HG03139 (cell line): ENCODE results near the gene DYNLL2.
"Not testable (repeated sequence)": the region's sequence is repeated elsewhere in the genome, so short reads cannot be mapped to it uniquely, and the experiment has no call there.

Source experiments
- ATAC-seq: cut with Tn5 transposase; IDR thresholded peaks from one replicate; pipeline ENCODE4 v1.9.1; 2021; ENCODE audit not compliant: unreplicated experiment

The DYNLL2 gene

GRCh38 chr17:58100506-58100905, 17.3 kb downstream of the DYNLL2 start:
- no peak for ATAC-seq

DNA sequence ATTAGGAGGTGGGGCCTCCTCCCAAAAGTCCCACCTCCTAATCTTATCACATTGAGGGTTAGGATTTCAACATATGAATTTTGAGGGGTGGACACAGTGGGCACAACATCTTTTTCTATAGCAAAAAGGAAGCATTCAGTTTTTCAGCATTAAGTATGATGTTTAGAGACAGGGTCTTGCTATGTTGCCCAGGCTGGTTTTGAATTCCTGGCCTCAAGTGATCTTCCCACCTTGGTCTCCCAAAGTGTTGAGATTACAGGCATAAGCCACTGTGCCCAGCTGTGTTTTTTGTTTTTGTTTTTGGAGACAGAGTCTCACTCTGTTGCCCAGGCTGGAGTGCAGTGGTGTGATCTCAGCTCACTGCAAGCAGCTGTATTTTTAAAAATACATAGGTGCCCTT, 18.7 kb downstream of the DYNLL2 start:
- not testable (repeated sequence) for ATAC-seq

DNA sequence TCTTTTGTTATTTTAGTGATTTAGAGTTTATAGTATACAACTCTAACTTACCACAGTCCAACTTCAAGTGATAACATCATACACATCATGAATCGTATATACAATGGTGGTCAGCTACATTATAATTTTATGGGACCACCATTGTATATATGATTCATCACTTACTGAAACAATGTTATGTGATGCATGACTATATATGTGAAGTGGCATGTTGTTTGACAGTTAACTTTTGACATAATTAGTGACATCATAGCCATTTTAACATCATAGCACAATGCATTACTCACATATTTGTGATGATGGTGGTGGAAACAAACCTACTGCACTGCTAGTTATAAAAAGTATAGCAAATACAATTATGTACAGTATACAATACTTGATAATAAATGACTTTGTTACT, 21.9 kb downstream of the DYNLL2 start:
- no peak for ATAC-seq

DNA sequence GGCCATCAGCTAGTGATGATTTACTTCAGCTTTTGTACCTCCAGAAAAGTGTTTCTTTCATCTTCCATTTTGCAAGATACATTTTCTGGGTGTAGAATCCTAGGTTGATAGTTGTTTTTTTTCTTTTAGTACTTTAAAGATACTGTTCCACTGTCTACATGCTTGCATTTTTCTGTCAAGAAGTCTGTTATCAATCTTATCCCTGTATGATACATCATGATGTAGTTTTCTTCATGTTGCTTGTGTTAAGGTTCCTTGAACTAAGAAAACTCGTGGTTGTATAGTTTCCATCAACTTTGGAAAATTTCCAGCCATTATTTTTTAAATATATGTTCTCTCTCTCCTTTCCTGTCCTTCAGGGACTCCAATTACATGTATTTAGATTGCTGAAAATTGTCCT, 24.1 kb downstream of the DYNLL2 start:
- no peak for ATAC-seq

DNA sequence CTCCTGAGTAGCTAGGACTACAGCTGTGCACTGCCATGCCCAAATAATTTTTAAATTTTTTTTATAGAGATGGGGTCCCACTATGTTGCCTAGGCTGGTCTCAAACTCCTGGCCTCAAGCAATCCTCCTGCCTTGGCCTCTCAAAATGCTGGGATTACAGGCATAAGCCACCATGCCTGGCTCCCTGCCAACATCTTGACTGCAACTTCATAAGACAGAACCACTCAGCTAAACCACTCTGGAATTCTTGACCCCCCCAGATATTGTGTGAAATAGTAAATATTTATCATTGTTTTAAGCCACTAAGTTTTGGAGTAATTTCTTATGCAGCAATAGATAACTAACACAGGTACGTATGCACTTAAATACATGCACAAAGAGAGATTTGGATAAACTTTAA, 26.0 kb downstream of the DYNLL2 start:
- no peak for ATAC-seq

DNA sequence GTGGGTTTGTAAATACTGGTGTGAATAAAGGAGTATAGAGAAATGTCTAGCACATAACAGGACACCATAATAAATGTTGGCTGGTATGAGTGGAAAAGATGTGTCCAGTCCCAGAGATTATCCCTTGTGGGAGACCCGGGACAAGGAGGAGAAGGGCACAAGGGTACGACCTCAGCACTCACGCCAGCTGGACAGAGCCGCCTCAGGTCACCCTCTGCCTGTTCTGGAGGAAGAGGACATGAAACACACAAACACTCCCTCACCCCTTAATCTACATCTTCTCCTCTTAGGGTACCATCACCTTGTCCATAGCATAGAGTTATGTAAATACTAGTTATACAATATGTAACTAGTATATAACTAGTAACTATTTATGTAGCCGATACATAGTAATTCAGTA, 26.8 kb downstream of the DYNLL2 start:
- ATAC-seq: no peak

GRCh38 chr17:58111676-58112075, 28.5 kb downstream of the DYNLL2 start:
- ATAC-seq: no peak

DNA sequence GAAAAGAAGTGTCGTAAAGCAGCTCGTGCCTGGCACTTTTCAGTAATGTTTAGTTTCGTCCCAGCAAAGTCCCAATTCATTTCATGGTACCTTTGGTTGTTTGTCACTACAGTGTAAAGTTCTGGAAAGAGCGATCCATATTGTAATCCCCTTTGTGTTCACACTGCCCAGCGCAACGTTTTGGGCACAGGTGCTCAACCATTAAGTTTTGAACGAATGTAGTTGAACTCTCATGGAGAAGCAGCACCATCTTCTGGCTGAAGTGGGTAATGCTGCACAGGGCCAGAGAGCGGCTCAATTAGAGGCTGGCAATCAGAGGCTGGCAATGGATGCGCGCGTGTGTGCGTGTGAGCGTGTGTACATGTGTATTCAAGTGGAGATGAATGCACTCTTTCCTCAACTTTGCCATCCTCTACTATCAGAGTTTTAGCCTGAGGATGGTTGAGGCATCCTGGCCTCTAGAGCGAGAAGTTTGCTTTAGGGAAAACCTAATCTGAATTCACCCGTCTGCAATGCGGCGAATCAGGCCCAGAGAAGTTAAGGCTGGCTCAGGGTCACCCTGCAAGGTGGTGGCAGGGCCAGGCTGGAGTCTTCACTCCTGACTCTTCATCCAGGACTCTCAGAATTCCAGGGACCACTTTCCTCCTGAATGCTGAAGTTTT, 29.9 kb downstream of the DYNLL2 start:
- ATAC-seq: no peak

DNA sequence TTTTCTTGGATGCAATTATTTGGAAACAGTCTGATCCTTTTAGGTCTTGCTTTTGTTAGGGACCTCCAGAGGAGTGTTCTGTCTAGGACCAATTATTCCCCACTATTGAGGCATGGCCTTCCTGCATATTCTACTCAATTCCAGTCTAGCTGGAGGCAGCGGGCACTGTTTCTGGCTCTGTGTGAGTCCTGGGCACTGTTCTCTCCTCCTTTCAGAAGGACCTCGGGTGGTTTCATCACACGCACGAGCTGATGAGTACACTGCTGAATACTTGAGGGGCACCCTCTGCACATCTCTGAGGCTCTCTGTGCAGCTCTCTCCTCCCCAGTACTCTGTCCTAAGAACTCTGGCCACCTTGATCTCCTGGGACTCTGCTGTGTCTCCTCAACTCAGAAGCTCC, 30.7 kb downstream of the DYNLL2 start:
- no peak for ATAC-seq

DNA sequence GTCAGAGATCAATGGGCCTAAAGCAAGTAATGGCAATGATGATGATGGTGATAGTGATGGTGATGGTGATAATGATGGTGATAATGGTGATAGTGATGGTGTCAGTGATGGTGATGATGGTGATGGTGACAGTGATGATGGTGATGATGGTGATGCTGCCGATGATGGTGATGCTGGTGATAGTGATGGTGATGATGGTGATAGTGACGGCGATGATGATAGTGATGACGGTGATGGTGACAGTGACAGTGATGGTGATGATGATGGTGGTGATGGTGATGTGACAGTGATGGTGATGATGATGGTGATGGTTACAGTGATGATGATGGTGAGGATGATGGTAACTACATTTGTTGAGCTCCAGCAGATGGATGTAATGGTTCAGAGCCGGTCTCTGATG, 34.2 kb downstream of the DYNLL2 start:
- ATAC-seq: no peak

GRCh38 chr17:58119491-58119890, 36.3 kb downstream of the DYNLL2 start:
- no peak for ATAC-seq

DNA sequence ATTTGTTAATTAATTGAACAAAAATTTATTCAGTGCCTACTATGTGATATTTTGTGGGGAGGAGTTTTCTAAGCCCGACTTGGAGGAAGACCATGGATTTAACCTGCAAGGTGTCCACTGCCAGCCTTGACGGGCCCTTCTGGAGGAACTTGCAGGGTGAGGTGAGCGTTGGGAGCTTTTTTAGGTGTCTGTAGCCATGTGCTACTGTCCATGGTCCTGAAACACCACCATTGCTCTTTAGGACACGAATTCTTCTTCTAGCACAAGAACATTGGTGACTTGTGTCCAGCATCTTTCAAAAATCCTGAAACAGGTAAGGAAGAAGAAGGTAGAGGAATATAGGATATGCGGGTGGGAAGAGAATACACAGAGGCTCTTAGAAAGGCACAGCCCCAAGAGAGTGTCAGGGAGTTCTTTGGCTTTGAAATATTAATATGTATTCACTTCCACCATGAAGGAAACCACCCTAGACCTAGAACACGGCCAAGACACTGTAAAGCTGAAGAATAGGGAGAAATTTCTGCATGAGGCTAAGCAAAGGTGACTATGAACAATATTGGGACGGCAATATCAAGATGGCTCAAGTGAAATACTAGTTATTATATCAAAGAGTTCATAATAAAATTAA, 37.1 kb downstream of the DYNLL2 start:
- no peak for ATAC-seq

GRCh38 chr17:58121925-58122324, 38.7 kb downstream of the DYNLL2 start:
- no peak for ATAC-seq

- no peak for ATAC-seq
Observed at GRCh38 chr17:58127846-58128245, 44.6 kb downstream of the DYNLL2 start.

GRCh38 chr17:58132697-58133096, 49.5 kb downstream of the DYNLL2 start:
- not testable (repeated sequence) for ATAC-seq

- no peak for ATAC-seq
Observed at GRCh38 chr17:58136669-58137279, 53.6 kb downstream of the DYNLL2 start.

- ATAC-seq: no peak
Observed at GRCh38 chr17:58141505-58141904, 58.3 kb downstream of the DYNLL2 start.

- not testable (repeated sequence) for ATAC-seq
Observed at GRCh38 chr17:58143335-58143734, 60.1 kb downstream of the DYNLL2 start.

DNA sequence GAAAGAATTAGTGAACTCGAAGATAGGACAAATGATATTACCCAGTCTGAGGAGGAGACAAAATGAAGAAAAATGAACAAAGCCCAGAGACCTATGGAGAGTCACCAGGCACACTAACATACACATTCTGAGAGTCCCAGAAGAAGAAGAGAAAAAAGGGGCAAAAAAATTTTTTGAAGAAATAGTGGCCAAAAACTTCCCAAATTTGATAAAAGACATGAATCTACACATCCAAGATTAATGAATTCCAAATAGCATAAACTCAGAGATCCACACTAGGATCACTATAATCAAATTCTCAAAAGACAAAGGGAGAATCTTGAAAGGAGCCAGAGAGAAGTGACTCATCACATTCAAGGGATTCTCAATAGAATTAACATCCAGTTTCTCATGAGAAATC, 61.6 kb downstream of the DYNLL2 start:
- no peak for ATAC-seq
